ENCODE measurements around the gene LDB1. TPM values are rescaled to one million over a fixed set of nuclear protein-coding genes. Genes with fewer than 3 reads are reported as not detected.

The LDB1 gene
- total RNA-seq, 4 donors from 2014 or later = 62.0 to 217 (median 96.0) TPM

GRCh38 chr10:102151774-102152544 is 31.8 kb upstream of the LDB1 start, which contains the start of gene NOLC1:
TSS of gene NOLC1 (plus strand) at chr10:102152389. CDS start at chr10:102152411, 22 bp downstream.
- peak; percentile 83 for TF ChIP-seq EP300 (IDR thresholded peaks at IDR 0.05)
- peak in 1 of 2 donors; percentile 83 for TF ChIP-seq POLR2A (IDR thresholded peaks at IDR 0.05)
- TF ChIP-seq POLR2AphosphoS5 (IDR thresholded peaks at IDR 0.05) = peak; percentile 72 to 96 (median 86)
- no peak for TF ChIP-seq CTCF (IDR thresholded peaks at IDR 0.05)

DNA sequence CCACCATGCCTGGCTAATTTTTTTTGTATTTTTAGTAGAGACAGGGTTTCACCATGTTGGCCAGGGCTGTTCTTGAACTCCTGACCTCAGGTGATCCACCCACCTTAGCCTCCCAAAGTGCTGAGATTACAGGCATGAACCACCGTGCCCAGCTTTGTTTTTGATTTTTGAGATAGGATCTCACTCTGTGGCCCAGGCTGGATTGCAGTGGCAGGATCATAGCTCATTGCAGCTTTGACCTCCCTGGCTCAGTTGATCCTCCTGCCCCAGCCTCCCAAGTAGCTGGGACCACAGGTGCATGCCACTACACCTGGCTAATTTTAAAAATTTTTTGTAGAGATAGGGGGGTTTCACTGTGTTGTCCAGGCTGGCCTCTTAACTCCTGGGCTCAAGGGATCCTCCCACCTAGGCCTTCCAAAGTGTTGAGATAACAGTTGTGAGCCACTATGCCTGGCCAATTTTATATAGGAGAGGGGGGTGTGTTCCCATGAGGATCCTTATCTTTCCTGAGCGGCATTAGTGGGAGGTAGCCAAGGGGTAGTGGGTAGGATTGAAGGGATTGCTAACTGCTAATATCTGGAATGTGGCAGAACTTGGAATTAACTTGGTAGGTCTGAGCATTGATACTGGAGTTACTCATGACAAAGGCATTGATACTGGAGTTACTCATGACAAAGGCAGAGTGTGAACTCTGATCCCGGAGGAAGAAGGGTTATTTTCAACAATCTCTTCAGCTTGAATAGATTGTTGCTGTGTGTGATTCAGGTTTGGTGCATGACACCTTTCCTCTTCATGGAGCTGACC is 31.0 kb upstream of the LDB1 start:
- peaks cover 23% of the 10 kb centered on the region for H3K4me1 ChIP-seq
- H3K27me3 ChIP-seq = no peaks in the 10 kb centered on the region
- TF ChIP-seq EP300 (IDR thresholded peaks at IDR 0.05) (no peak), POLR2AphosphoS5 (IDR thresholded peaks at IDR 0.05) (no peak), POLR2A (IDR thresholded peaks at IDR 0.05) (no peak)
- peak overlapping the region; percentile 91 for H3K4me3 ChIP-seq
- peaks cover 53% of the 10 kb centered on the region for H3K36me3 ChIP-seq
- H3K27ac ChIP-seq = peak overlapping the region; percentile 94
- no peaks in the 10 kb centered on the region for H3K9me3 ChIP-seq
- DNase-seq (ENCODE audit: low spot score in 2 of 2) = no peak
- WGBS = 53% methylated on average over 3 of the region's 3 CpGs

More at GRCh38 chr10:102151774-102152544, 31.8 kb upstream of the LDB1 start, which contains the start of gene NOLC1:
- no peaks in the 10 kb centered on the region for H3K27me3 ChIP-seq
- no peaks in the 10 kb centered on the region for H3K9me3 ChIP-seq
- peaks cover 52% of the 10 kb centered on the region for H3K36me3 ChIP-seq
- peak within 1 kb of the TSS; percentile 91 for H3K4me3 ChIP-seq
- H3K4me1 ChIP-seq = peaks cover 23% of the 10 kb centered on the region
- peak within 1 kb of the TSS; percentile 94 for H3K27ac ChIP-seq
- 3% methylated on average over 31 of the region's 59 CpGs for WGBS
- peak; percentile 99 for DNase-seq (ENCODE audit: low spot score in 2 of 2)

DNA sequence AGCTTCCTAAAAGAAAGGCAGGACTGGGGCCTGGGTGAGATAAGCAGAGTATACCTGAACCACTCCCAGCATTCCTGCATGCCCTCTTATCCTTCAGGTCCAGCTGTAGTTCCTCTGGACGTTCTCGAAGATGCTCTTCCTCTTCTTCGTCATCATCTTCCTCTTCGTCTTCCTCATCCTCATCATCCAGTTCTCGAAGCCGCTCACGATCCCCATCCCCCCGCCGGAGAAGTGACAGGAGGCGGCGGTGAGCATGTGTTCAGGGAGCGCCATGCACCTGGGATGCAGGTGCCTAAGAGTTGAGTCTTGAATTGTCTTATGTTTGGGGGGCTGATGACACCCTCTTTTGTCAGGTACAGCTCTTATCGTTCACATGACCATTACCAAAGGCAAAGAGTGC is 28.1 kb upstream of the LDB1 start:
- 96% methylated on average over 13 of the region's 13 CpGs for WGBS
- Histone ChIP-seq H3K4me3 (no peak overlapping the region), H3K27ac (no peak overlapping the region), H3K4me1 (peaks cover 17% of the 10 kb centered on the region), H3K36me3 (peaks cover 55% of the 10 kb centered on the region), H3K9me3 (no peaks in the 10 kb centered on the region), H3K27me3 (no peaks in the 10 kb centered on the region)
- DNase-seq (ENCODE audit: low spot score in 2 of 2) = no peak
- TF ChIP-seq EP300 (IDR thresholded peaks at IDR 0.05) = no peak
- no peak for TF ChIP-seq POLR2A (IDR thresholded peaks at IDR 0.05)
- no peak for TF ChIP-seq POLR2AphosphoS5 (IDR thresholded peaks at IDR 0.05)
- TF ChIP-seq CTCF (IDR thresholded peaks at IDR 0.05) = no peak

DNA sequence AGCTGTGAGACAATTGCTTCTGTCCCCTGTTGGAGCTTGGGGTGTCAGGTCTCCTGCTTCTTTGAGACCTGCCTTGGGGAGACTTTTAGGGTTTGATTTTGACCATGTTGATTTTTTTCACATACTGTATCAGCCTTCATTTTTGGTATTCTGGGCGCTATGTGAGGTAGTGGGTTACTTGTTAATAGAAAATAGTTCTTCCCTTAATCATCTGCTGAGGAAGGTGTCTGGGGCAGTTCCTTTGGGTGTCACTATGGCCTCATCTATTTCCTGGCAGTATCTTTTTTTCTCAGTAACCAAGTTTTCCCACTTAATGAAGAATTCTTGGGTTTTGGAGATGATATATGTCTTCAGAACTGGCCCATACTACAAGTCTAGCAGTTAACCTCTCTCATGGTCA is 27.4 kb upstream of the LDB1 start:
- H3K36me3 ChIP-seq = peaks cover 62% of the 10 kb centered on the region
- 100% methylated on average over 1 of the region's 1 CpG for WGBS
- no peak for TF ChIP-seq CTCF (IDR thresholded peaks at IDR 0.05)

DNA sequence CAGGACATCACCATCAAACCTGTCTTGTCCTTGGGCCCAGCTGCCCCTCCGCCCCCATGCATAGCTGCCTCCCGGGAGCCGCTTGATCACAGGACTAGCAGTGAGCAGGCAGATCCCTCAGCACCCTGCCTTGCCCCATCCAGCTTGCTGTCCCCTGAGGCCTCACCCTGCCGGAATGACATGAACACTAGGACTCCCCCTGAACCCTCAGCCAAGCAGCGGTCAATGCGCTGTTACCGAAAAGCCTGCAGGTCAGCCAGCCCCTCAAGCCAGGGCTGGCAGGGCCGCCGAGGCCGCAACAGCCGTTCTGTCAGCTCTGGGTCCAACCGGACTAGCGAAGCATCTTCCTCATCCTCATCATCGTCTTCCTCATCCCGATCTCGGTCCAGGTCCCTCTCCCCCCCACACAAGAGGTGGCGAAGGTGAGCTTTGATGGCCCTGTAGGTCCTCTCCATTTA is 26.8 kb upstream of the LDB1 start:
- Histone ChIP-seq H3K4me1 (peaks cover 9% of the 10 kb centered on the region), H3K9me3 (no peaks in the 10 kb centered on the region), H3K4me3 (no peak overlapping the region), H3K27me3 (no peaks in the 10 kb centered on the region), H3K27ac (no peak overlapping the region), H3K36me3 (peaks cover 66% of the 10 kb centered on the region)
- TF ChIP-seq POLR2A (IDR thresholded peaks at IDR 0.05) (no peak), CTCF (IDR thresholded peaks at IDR 0.05) (no peak)
- DNase-seq (ENCODE audit: low spot score in 2 of 2) = no peak
- WGBS = 91% methylated on average over 17 of the region's 17 CpGs

More for the DNA sequence above, 27.4 kb upstream of the LDB1 start:
- Histone ChIP-seq H3K4me1 (peaks cover 10% of the 10 kb centered on the region), H3K27ac (no peak overlapping the region), H3K27me3 (no peaks in the 10 kb centered on the region), H3K4me3 (no peak overlapping the region), H3K9me3 (no peaks in the 10 kb centered on the region)
- DNase-seq (ENCODE audit: low spot score in 2 of 2) = no peak

All from suprapubic skin (tissue), 4 donors.